K562 (cell line): ENCODE data around the gene SLC49A4. TPM values are rescaled to one million over a fixed set of nuclear protein-coding genes. Genes with fewer than 3 reads are reported as not detected.

ENCODE experiments used
- ATAC-seq: fragments of 200-7000 bp; cut with Tn5 transposase; 3 replicates; pipeline ENCODE4 v1.9.1; 2020; ENCODE audit warnings: moderate library complexity
- BruUV-seq: library from RNA; stranded (reverse); fragments of 400-500 nt; replicated peaks from 2 replicates; lab custom pipeline; 2021; lab: Mats Ljungman, UMichigan
- CTCF ChIA-PET: fragments of 300-600 bp; formaldehyde crosslinking; extraction: SDS; loops from one replicate; lab custom pipeline; 2021; ENCODE audit warnings: low intra/inter-chr PET ratio; lab: Yijun Ruan, JAX
- POLR2A ChIA-PET: fragments of 300-600, 350-650 bp; sonication (Branson Sonifier 250); formaldehyde crosslinking; extraction: SDS; loops from one replicate; lab custom pipeline; 2021; ENCODE audit warnings: antibody characterized with exemption, inconsistent platforms; lab: Yijun Ruan, JAX
- DNase-seq, 4 experiments: peaks; one replicate each; pipeline versions ENCODE4 v3.0.0 to v3.0.0-alpha.2; 2011 to 2018; ENCODE audit warnings: low spot score in 3 of 4, mixed read lengths in 3 of 4; ENCODE audit errors: extremely low read depth in 1 of 4
- FAIRE-seq: peaks from 2 replicates; lab custom pipeline; 2011; peaks lifted over from hg19 to GRCh38; lab: Jason Lieb, UNC
- H2AFZ ChIP-seq: 2 replicates; pipeline ENCODE4 v1.6.0; 2011; ENCODE audit warnings: low read depth, low read length, control low read depth, inconsistent platforms
- H3K27ac ChIP-seq: fragments of 200-600 bp; 3 replicates; pipeline ENCODE4 v1.8.0; 2011; ENCODE audit warnings: low read depth, mild to moderate bottlenecking, control low read depth, inconsistent platforms, low read length, moderate library complexity, mixed read lengths; ENCODE audit errors: extremely low read depth
- H3K27me3 ChIP-seq, 2 experiments: fragments of 300-600 bp in 1 of 2; 2 replicates in 1 of 2; 3 replicates in 1 of 2; pipeline versions ENCODE4 v1.6.0 to v1.8.0; 2011; ENCODE audit warnings: inconsistent platforms in 2 of 2, low read length in 2 of 2, mild to moderate bottlenecking in 1 of 2, mixed read lengths in 1 of 2, moderate library complexity in 1 of 2; ENCODE audit not compliant: control insufficient read depth in 2 of 2, insufficient read depth in 2 of 2
- H3K36me3 ChIP-seq: fragments of 300-600 bp; 3 replicates; pipeline ENCODE4 v1.8.0; 2011; ENCODE audit warnings: mild to moderate bottlenecking, low read length, inconsistent platforms; ENCODE audit not compliant: control insufficient read depth, insufficient read depth
- H3K4me1 ChIP-seq, 2 experiments: fragments of 200-600 bp in 1 of 2; replicated peaks in 1 of 2; 2 replicates in 1 of 2; 3 replicates in 1 of 2; pipeline versions ENCODE4 v1.5.1 to v1.8.0; 2011; ENCODE audit warnings: inconsistent platforms in 2 of 2, low read length in 2 of 2, mild to moderate bottlenecking in 1 of 2, mixed read lengths in 1 of 2, moderate library complexity in 1 of 2; ENCODE audit not compliant: control insufficient read depth in 2 of 2, insufficient read depth in 2 of 2
- H3K4me2 ChIP-seq: 2 replicates; pipeline ENCODE4 v1.6.1; 2011; ENCODE audit warnings: low read length, control low read depth, inconsistent platforms, mixed read lengths; ENCODE audit not compliant: insufficient read depth
- H3K4me3 ChIP-seq: fragments of 200-600 bp; sonication (generic), shearing (Covaris generic); 2 replicates; pipeline ENCODE4 v1.5.1; 2016; ENCODE audit warnings: control low read depth, inconsistent platforms
- H3K79me2 ChIP-seq: fragments of 200-600 bp; 3 replicates; pipeline ENCODE4 v1.8.0; 2011; ENCODE audit warnings: low read length, inconsistent platforms; ENCODE audit not compliant: control insufficient read depth, insufficient read depth
- H3K9ac ChIP-seq, 2 experiments: 2 replicates each; pipeline versions ENCODE4 v1.6.0 to v1.6.1; 2011; ENCODE audit warnings: low read depth in 2 of 2, low read length in 2 of 2, control low read depth in 1 of 2, inconsistent platforms in 1 of 2, mild to moderate bottlenecking in 1 of 2, mixed read lengths in 1 of 2; ENCODE audit not compliant: insufficient read depth in 1 of 2
- H3K9me1 ChIP-seq: one replicate; pipeline ENCODE4 v1.6.0; 2011; ENCODE audit warnings: inconsistent platforms, mild to moderate bottlenecking, low read length, moderate library complexity; ENCODE audit not compliant: control insufficient read depth, insufficient read depth
- H3K9me3 ChIP-seq: replicated peaks from 2 replicates; pipeline ENCODE4 v1.5.1; 2011; ENCODE audit warnings: low read depth, low read length, inconsistent platforms; ENCODE audit not compliant: control insufficient read depth, insufficient read depth
- H4K20me1 ChIP-seq: replicated peaks from 2 replicates; pipeline ENCODE4 v1.6.1; 2011; ENCODE audit warnings: low read length, inconsistent platforms, mixed read lengths; ENCODE audit not compliant: control insufficient read depth, insufficient read depth
- BRD9 ChIP-seq: fragments of 450-650 bp; IDR thresholded peaks from 2 replicates; pipeline ENCODE4 v1.6.1; 2018; ENCODE audit warnings: low read depth; ENCODE audit not compliant: partially characterized antibody
- WGBS: fragments of 100-300 bp; shearing (Covaris generic); methylation state at CpG from one replicate; pipeline ENCODE4 v1.1.6; 2016; ENCODE audit warnings: low coverage, mixed read lengths; ENCODE audit not compliant: insufficient coverage; ENCODE audit errors: missing lambda C conversion rate; 5-methylcytosine and 5-hydroxymethylcytosine counted together
- in situ Hi-C: fragments of 300-500 bp; cut with MboI; formaldehyde crosslinking; loops from 4 replicates; pipeline ENCODE4 v1.15.0; 2018; ENCODE audit warnings: inconsistent platforms, mixed read lengths
- intact Hi-C: fragments of 100-400 bp; cut with micrococcal nuclease; formaldehyde crosslinking; loops from 2 replicates; pipeline ENCODE4 v1.14.2; 2022
- polyA plus RNA-seq, 8 experiments: library from polyadenylated mRNA; depleted of rRNA in 4 of 8; stranded (reverse) in 5 of 8; unstranded in 3 of 8; fragments of >200 nt; fragmentation: Nextera tagmentation in 2 of 8; fragmentation: Illumina TruSeq in 1 of 8; extraction: Ambion mirVana in 2 of 8; extraction: Trizol in 1 of 8; gene quantifications; 2 replicates each; pipeline versions ENCODE4 v1.2.1 to v1.2.3, GENCODE V29; 2011 to 2014; ENCODE audit warnings: inconsistent platforms in 1 of 8, missing spikeins in 1 of 8
- total RNA-seq, 7 experiments: library from RNA; depleted of rRNA in 6 of 7; stranded (reverse); fragments of >200 nt in 6 of 7; fragmentation: Illumina TruSeq in 2 of 7; extraction: Trizol in 2 of 7; gene quantifications; 2 replicates each; pipeline versions ENCODE4 v1.2.1 to v1.2.3, GENCODE V29; 2011 to 2021; ENCODE audit warnings: low replicate concordance in 1 of 7
- TF ChIP-seq, protein P1 (sequence below), 2 experiments: IDR thresholded peaks in 1 of 2; conservative IDR thresholded peaks in 1 of 2; 2 replicates each; pipeline ENCODE4 v1.6.1; 2016; ENCODE audit warnings: low read depth in 2 of 2, mild to moderate bottlenecking in 1 of 2, missing compliant biosample characterization in 1 of 2, missing genetic modification characterization in 1 of 2, moderate library complexity in 1 of 2
- TF ChIP-seq, protein P2 (sequence below), 2 experiments: IDR thresholded peaks; 2 replicates each; pipeline ENCODE4 v1.6.1; 2012; ENCODE audit warnings: improper control_type of control experiment in 2 of 2, low read depth in 2 of 2, low read length in 2 of 2, borderline replicate concordance in 1 of 2

The SLC49A4 gene
- total and polyA plus RNA-seq, 9 of the 15 experiments (the other 6 are each of a cell fraction or from before 2014, with no cell fraction given): 0.15 to 1.3 (median 0.83) TPM

DNA sequence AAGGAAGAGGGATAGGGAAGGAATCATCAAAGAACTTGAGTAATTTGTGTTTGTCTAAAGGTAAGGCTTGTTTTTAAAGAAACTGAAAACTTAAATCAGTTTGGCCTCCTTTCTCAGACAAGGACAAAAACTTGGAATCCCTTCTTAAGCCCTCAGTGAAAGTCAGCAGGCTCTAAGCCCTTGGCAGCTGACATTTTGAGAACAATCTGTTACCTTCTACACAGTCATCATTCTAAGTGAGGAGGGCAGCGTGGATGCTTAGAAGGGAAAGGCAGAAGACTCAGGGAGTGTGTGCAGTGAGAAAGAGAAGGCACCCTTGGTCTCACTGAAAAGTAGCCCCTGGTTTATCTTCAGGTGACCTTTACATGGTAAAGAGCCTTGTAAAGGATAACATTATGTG, 12.1 kb upstream of the SLC49A4 start (continued):
- TF ChIP-seq, protein P1, sequence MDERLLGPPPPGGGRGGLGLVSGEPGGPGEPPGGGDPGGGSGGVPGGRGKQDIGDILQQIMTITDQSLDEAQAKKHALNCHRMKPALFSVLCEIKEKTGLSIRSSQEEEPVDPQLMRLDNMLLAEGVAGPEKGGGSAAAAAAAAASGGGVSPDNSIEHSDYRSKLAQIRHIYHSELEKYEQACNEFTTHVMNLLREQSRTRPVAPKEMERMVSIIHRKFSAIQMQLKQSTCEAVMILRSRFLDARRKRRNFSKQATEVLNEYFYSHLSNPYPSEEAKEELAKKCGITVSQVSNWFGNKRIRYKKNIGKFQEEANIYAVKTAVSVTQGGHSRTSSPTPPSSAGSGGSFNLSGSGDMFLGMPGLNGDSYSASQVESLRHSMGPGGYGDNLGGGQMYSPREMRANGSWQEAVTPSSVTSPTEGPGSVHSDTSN (CRISPR knock-in tag; IDR thresholded peaks at IDR 0.05; ENCODE audit: low read depth): no peak
- TF ChIP-seq, protein P1 (tag; conservative IDR thresholded peaks at IDR 0.05; ENCODE audit: low read depth): no peak

DNA sequence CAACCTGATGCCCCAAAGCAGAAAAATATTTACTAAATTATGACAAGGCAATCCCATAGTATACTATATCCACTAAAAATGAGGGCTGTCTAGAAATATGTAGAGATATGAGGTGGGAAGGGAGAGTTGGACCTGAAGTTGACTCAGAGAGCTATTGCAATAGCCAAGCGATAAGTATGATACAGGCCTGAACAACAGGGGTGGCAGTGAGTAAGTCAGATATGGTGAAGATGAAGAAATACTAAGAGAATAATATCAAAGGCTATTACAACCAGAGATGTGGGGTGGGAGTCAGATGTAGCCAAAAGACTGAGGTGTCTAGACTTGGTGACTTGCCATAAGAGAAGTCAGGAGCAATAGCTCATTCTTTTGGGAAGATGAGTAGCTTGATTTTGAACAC, 10.4 kb upstream of the SLC49A4 start:
- no peak for FAIRE-seq
- no peaks in the 10 kb centered on the region for H3K36me3 ChIP-seq
- in situ Hi-C loops: no loop called here
- no peaks in the 10 kb centered on the region; a peak in 1 of 5 replicates for H3K4me1 ChIP-seq
- no peaks in the 10 kb centered on the region; the same call in 2 of the 3 replicates for H3K79me2 ChIP-seq
- TF ChIP-seq, protein P2, sequence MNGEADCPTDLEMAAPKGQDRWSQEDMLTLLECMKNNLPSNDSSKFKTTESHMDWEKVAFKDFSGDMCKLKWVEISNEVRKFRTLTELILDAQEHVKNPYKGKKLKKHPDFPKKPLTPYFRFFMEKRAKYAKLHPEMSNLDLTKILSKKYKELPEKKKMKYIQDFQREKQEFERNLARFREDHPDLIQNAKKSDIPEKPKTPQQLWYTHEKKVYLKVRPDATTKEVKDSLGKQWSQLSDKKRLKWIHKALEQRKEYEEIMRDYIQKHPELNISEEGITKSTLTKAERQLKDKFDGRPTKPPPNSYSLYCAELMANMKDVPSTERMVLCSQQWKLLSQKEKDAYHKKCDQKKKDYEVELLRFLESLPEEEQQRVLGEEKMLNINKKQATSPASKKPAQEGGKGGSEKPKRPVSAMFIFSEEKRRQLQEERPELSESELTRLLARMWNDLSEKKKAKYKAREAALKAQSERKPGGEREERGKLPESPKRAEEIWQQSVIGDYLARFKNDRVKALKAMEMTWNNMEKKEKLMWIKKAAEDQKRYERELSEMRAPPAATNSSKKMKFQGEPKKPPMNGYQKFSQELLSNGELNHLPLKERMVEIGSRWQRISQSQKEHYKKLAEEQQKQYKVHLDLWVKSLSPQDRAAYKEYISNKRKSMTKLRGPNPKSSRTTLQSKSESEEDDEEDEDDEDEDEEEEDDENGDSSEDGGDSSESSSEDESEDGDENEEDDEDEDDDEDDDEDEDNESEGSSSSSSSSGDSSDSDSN (IDR thresholded peaks at IDR 0.05; ENCODE audit: borderline replicate concordance in 1 of 2, low read depth in 2 of 2, low read length in 2 of 2): no peak
- no peak for TF ChIP-seq BRD9
- H3K4me2 ChIP-seq: no peak overlapping the region
- no peak overlapping the region for H3K9ac ChIP-seq
- H3K27me3 ChIP-seq: no peaks in the 10 kb centered on the region
- intact Hi-C loops: no loop called here
- WGBS: 81% methylated on average over 1 of the region's 1 CpG
- no peak overlapping the region for H2AFZ ChIP-seq
- DNase-seq: no peak
- ChIA-PET CTCF (no interaction called here), POLR2A (interaction anchor here (1.6 kb wide), 1 partner anchor 9 kb away, joined by 6 read pairs; the partner anchor contains the start of gene HSPBAP1)
- no TSS peak for BruUV-seq
- ATAC-seq: no peak
- no peaks in the 10 kb centered on the region for H3K9me1 ChIP-seq
- no peak overlapping the region for H3K4me3 ChIP-seq
- no peaks in the 10 kb centered on the region for H4K20me1 ChIP-seq
- H3K9me3 ChIP-seq: no peaks in the 10 kb centered on the region
- H3K27ac ChIP-seq: no peak overlapping the region
